GM11168 (cell line): ENCODE results near the gene CCSER2.
"Not testable (repeated sequence)": the region's sequence is repeated elsewhere in the genome, so short reads cannot be mapped to it uniquely, and the experiment has no call there.

Experiments used
- in situ Hi-C: fragments of 300-500 bp; cut with MboI; formaldehyde crosslinking; loops from one replicate; pipeline ENCODE4 v1.12.0; 2022; ENCODE audit warnings: low sequenced_read_pairs; ENCODE audit not compliant: unreplicated experiment

The CCSER2 gene

DNA sequence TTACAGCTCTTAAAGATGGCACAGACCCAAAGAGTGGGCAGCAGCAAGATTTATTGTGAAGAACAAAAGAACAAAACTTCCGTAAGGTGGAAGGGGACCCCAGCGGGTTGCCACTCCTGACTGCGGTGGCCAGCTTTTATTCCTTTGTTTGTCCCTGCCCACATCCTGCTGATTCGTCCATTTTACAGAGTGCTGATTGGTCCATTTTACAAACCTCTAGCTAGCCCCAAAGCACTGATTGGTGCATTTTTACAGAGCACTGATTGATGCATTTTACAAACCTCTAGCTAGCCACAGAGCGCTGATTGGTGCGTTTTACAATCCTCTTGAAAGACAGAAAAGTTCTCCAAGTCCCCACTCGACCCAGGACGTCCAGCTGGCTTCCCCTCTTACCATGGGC is 16.8 kb upstream of the CCSER2 start:
- in situ Hi-C loops: no loop called here

DNA sequence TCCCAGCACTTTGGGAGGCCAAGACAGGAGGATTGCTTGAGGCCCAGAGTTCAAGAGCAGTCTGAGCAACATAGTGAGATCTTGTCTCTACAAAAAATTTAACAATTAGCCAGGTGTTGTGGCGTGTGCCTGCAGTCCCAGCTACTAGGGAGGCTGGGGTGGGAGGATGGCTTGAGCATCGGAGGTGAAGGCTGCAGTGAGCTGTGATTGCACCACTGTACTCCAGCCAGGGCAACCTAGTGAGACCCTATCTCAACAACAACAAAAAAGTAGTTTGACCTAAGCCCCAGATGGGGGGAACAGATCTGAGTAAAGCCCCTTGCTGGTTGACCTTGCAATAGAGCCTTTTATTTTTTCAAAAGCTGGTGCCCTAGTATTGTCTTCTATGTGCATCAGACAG is 15.6 kb upstream of the CCSER2 start:
- in situ Hi-C loops: no loop called here

DNA sequence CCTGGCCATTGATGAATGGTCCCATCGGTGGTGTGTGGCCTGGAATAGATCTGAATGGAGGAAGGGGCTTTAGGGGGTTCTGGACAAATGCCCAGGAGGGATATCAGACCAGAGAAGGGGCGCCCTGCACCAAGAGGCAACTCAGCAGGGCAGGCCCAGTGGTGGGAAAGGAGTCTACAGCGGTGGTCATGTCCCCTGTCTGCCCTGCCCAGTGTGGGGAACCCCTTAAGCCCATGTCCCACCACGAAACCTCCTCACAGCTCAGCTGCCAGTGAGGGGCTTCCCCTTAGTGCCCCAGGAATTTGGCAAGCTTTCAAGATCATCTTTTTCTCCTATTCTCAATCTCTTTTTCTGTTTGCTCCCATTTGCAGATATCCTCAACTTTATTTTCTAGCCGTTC is 14.1 kb upstream of the CCSER2 start:
- in situ Hi-C loops: no loop called here

DNA sequence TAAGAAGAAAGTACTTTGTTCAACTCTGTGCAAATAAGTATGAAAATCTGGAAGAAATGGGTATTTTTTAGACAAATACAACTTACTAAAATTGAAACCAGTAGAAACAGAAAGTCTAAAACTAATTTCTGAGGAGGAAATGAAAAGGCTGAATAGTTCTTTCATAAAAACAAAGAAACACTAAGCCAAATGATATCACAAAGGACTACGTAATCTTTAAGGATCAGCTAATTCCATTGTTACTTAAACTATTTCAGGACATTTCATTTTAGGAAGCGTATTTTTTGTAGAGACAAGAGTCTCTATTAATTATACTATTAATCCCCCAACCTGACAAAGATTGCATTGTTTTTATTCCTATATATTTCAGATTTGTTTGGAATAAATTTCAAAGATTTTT is 11.2 kb upstream of the CCSER2 start:
- in situ Hi-C loops: no loop called here

DNA sequence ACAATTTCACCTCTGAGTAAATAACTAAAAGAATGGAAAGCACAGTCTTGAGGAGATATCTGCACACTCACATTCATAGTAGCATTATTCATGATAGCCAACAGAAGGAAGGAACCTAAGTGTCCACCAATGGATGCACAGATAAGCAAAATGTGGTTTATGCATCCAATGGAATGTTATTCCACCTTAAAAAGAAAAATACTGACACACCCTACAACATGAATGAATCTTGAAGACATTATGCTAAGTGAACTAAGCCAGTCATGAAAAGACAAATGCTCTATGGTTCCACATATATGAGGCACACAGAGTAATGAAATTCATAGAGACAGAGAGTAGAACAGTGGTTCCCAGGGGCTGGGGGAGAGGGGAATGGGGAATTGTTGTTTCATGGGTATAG is 6.5 kb upstream of the CCSER2 start:
- in situ Hi-C loops: no loop called here

DNA sequence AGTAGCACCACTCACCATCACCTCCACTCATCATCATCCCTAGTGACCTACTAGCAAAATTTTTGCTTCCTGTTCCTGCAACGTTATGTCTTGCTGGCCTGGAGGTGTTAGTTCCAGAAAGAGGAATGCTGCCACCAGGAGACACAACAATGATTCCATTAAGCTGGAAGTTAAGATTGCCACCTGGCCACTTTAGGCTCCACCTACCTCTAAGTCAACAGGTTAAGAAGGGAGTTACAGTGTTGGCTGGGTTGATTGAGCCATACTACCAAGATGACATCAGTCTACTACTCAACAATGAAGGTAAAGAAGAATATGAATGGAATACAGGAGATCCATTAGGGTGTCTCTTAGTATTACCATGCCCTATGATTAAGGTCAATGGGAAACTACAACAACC is 4.8 kb upstream of the CCSER2 start:
- in situ Hi-C loops: not testable (repeated sequence)

DNA sequence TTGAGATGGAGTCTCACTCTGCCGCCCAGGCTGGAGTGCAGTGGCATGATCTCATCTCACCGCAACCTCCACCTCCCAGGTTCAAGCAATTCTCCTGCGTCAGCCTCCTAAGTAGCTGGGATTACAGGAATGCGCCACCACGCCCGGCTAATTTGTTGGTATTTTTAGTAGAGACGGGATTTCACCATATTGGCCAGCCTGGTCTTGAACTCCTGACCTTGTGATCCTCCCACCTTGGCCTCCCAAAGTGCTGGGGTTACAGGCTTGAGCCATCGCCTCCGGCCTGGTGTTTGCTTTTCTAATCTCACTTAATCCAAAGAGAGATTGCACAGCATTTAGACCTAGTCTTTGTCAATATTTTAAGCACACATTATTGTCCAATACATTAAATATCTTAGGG is 1.4 kb upstream of the CCSER2 start:
- in situ Hi-C loops: not testable (repeated sequence)

DNA sequence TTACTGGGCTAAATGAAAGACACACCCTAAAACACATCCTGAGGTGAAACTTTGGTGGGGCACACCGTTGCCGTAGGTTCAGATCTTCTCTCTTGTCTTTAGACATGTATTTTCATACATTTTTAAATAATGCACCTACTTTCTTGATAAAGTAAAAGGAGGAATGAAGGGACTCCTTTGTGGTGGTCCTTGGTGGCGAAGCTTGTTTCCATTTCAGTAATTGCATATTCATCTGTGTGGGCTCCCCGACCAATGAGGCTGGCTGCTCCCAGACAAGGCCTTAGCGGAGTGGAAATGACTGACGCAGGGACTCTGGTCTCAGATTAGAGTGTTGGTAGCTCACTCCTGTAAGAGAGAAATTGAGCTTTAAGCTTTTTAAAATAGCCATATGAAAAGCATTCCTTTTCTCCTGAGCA is 815 bp downstream of the CCSER2 start:
- in situ Hi-C loops: no loop called here

DNA sequence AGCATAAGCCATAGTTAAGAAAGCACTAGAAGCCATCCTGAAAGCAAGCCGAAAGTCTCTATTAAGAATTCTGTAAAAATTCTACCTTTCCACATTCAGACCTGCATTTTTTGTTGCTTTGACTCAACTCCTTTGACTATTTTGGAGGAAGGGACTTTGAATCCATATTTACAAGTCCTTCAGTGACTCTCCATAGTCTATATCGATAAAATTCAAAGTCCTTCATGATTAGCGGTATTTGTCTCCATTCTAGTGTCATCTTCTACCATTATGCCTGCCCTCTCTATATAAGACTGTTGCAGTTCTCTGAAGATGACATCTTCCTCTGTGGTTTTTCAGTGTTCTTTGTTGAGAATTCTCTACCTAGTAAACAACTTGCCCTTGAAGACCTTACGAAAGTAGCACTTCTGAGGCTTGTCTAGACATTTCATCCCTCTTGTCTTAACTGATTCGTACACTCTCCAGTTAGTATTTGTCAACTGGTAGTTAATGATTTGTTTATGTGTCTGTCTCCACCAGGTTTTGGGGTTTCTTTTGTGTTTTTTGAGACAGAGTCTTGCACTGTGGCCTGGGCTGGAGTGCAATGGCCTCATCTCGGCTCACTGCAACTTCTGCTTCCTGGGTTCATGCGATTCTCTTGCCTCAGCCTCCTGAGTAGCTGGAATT is 1.7 kb downstream of the CCSER2 start:
- in situ Hi-C loops: no loop called here

DNA sequence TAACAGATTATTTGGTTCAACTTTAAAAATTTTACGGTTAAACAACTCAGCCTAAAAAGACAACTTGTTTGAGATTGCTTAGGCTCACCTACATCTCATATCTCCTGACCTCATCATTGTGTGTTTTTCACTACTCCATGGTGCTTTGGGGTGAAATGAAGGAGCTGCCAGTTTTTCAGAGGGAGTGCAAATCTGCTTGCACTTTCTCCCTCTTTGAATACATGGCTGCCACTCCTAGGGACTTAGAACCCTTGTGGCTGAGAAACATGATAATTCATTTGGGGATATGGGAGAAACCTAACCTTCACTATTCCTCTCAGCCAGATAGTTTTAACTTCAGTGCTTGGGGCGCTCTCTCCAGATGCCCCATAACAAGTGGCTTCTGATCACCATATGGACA is 2.7 kb downstream of the CCSER2 start:
- in situ Hi-C loops: no loop called here

DNA sequence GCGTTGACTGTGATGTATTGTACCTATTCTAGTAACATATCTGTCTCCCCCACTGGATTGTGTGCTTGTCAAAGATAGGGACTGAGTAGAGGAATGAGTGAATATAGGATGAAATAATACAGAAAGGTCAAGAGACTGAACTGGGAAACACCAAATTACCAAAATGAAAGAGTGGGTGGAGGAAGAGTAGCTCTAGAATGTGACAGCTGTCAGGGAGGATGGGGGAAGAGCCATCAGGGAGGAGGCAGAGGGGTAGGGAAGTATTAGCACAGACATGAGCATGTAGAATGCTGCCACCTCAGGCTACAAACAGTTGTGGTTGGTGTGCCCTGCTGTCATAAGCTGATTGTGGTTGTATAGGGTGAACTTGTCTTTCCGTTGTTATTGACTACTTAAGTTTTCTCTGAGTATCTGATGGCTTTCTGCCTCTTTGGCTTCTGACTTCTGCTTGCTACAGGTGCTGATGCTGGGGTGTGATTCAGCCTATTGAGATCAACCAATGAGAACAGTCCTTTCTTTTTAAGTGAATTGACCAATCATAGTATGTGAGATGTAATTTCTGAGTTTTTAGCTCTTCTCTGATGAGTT is 5.6 kb downstream of the CCSER2 start:
- in situ Hi-C loops: no loop called here

DNA sequence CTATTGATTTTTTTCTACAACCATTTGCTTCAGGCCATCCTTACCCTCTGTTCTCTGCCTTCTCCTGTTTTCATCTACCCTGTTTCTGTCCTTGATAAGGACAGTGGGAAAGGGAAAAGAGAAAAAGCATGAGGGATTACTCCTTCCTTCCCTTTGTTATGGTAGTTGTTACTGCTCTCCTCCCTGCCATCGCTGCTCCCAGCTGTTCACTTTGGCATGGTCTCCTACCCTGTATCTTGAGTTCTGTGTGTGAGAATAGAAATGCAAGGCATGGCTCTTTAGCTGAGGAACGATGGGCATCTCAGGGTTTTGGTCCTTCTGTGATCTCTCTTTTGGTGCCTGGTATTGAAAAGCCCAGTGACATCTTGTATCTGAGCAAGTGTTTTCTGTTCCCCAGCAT is 6.4 kb downstream of the CCSER2 start:
- in situ Hi-C loops: no loop called here

DNA sequence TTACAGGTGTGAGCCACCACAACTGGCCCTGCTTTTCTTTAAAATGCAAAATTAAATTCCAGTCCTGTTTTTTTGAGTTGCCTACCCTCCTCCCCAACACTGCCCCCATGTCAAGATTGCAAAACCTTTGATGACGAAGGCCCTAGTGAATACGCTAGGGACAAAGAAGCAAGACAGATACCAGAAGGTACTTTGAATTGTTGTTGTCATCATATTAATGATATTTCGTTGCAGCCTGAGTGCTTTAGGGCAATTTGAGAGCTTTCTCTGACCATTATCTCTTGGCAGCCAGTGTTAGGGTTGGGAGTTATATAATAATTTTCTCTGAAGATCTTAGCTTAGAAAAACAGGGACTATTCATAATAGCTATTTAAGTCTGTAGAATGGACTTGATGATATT is 7.1 kb downstream of the CCSER2 start:
- in situ Hi-C loops: no loop called here

DNA sequence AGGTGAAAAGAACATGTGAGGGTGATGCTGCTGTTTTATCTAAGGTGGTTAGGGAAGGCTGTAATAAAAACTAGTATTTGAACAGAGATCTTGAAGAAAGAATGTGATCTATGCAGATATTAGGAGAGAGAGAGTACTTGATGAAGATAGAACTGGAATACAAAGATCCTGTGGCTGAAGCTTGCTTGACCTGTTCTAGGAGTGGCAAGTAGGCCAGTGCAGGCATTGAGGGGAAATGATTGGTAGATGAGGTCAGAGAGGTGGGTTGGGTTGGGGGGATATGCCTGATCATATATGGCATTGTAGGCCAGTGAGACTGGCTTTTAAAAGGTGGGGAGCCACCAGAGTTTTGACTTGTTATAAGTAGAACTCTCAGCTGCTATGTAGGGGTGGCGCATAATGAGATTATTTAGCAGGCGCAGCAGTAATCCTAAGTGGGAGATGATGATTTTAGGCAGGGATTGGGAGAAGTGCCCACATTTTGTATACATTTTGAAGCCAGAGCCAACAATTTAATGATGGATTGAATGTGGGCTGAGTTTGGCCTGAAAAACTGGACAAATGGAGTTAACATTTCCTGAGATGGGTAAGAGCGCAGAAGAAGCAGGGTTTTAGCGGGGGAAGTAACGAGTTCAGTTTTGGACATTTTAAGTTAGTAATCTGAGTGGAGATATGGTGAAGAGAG is 8.2 kb downstream of the CCSER2 start:
- in situ Hi-C loops: no loop called here

DNA sequence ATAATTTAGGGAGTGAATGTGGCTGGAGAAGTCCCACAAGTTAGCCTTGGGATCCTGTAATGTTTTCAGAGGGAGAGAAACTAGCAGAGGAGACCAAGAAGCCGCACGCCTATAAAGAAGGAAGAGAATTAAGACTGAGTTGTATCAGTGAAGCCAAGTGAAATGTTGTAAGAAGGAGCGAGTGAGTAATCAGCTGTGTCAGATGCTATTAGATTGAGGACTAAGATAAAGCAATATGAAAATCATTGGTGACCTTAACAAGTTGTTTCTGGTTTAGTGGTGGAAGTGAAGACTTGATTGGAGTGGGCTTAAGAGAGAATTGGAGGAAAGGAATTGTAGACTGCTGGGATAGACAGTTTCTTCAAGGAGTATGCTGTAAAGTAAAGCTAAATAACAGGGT is 8.8 kb downstream of the CCSER2 start:
- in situ Hi-C loops: no loop called here

DNA sequence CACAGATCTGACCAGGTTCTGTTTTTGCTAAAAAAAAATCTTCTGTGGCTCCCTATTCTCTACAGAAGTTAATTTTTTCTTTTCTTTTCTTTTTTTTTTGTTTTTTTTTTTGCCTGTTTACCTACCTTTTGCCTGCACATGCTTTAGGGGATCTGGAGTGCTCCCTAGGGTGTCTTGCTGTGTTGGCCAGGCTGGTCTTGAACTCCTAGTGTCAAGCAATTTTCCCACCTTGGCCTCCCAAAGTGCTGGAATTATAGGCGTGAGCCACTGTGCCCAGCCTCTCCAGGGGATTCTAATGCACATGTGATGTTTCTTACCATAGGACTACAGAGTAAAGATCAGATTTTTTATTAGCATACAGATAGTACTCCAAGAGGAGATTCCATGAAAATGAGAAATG is 10.6 kb downstream of the CCSER2 start:
- in situ Hi-C loops: no loop called here

DNA sequence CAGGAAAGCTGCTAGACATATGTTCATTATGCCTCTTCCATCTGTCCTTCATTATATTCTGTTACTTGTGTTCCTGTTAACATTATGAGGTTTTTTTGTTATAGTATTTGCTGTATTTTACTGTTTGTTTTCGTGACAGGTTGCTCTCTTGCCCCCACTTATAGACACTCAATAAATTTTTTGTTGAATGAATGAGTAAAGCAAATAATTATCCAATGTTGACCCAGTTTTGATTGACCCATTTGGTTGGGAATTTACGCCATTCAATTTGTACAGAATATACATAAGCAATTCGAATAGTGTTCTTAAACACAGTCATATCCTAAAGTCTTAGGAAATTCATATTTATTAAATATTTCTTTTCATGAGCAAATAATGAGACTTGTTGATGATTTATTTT is 11.8 kb downstream of the CCSER2 start:
- in situ Hi-C loops: no loop called here

DNA sequence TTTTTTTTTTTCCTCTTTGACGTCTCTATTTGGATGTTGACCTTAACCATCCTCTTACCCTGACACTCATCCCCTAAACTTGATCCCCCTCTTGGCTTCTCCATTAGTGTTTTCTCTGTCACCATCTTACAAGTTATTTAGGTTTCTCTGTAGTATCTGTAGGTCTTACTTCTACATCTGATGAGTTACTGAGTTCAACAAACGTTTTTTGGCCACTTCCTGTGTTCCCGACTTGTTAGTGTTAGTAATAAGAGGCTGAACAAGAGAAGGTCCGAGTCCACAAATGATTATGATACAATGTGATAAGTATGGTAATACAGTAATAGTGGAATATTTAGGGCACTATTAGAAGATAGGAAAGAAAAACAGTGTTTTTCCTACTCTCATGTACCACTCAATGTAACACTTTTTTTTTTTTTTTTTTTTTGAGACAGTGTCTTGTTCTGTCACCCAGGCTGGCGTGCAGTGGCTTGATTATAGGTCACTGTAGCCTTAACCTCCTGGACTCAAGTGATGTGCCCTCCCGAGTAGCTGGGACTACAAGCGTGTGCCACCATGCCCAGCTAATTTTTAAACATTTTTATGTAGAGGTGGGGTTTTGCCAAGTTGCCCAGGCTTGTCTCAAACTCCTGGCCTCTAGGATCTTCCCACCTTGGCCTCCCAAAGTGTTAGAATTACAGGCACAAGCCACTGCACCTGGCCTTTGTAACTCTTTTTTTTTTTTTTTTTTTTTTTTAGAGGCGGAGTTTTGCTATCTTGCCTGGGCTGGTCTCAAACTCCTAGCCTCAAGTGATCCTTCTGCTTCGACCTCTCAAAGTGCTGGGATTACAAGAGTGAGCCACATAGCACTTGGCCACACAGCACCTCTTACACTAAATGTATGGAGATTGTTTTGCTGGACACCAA is 12.5 kb downstream of the CCSER2 start:
- in situ Hi-C loops: no loop called here

DNA sequence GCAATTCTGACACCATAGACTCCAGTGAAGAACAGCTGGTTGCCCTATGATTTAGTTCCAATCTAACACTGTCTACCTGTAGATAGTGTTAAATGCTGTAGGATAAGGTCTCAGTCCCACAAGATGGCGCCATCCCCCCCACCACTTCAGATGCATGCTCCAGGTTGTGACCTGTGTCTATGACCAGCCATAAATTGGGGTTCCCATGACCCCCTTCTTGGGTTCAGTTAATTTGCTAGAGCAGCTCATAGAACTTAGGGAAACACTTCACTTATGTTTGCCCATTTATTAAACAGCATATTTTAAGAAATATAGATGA is 13.1 kb downstream of the CCSER2 start:
- in situ Hi-C loops: no loop called here

DNA sequence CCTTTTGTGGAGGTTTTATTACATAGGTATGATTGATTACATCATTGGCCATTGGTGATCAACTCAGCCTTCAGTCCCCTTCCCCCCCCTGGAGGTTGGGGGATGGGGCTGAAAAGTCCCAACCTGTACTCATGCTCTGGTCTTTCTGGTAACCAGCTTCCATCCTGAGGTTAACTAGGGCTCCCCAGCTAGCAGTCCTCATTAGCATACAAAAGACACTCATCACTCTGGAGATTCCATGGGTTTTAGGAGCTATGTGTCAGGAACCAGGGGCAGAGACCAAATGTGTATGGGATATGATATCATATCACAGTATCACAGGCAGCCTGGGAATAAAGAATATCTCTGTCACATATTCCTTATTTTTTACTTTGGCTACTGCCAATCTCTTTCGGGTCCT is 13.6 kb downstream of the CCSER2 start:
- in situ Hi-C loops: no loop called here

DNA sequence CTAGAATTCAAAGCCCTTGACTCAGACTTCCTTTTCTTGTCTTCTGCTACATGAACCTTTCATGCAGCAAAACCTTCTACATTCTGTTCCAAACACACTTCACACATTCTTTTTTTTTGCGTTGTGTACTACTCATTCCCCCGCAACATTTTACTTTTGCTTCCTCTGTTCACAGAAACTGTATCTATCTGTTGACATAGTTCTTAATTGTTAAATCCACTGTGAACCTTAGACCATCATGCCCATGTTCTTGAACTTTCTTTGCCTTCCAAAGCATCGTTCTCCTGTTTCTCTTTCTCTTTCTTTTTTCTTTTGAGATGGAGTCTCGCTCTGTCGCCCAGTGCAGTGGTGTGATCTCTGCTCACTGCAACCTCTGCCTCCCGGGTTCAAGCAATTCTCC is 14.2 kb downstream of the CCSER2 start:
- in situ Hi-C loops: no loop called here
